ELF-1 (cell line): ENCODE measurements around the gene SYCN.
"Not testable (repeated sequence)": the region's sequence is repeated elsewhere in the genome, so short reads cannot be mapped to it uniquely, and the experiment has no call there.

Source experiments
- DNase-seq: peaks from one replicate; pipeline ENCODE4 v3.0.0-alpha.2; 2016; ENCODE audit warnings: low read depth, low spot score

SYCN gene, protein sequence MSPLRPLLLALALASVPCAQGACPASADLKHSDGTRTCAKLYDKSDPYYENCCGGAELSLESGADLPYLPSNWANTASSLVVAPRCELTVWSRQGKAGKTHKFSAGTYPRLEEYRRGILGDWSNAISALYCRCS

DNA sequence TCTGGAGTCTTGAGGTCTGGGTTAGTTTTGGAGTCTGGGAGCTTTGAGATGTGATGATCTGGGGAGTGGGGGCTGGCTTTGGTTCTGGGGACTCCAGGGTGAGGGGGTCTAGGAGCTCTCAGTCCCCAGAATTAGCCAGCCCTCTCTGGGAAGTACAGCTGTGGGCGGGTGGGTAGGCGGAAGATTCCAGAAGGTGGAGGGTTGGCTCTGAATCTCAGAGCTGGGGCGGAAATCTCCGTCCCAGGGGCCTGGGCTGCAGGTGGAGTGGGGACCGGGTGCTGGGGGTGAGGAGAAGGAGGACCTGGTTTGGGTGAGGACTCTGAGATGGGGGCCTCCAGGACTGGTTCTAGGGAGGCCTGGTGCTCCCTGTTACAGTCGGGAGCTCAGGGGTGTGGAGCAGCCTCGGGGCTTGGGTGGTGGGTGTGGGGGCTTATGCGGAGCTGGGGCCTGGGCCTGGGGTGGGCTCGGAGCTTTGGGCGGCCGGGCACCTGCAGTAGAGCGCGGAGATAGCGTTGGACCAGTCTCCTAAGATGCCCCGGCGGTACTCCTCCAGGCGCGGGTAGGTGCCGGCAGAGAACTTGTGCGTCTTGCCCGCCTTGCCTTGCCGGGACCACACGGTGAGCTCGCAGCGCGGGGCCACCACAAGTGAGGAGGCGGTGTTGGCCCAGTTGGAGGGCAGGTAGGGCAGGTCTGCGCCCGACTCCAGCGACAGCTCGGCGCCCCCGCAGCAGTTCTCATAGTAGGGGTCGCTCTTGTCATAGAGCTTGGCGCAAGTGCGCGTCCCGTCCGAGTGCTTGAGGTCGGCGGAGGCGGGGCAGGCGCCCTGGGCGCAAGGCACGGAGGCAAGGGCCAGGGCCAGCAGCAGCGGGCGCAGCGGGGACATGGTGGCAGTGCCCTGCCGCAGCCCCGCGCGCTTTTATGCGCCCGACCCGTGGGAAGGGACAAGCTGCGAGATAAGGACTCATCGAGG, at the start of gene SYCN:
TSS of gene SYCN (minus strand) at position 892 of the 970 bp plus-strand sequence. CDS start at position 883, 9 bp downstream.
- peak; percentile 51 for DNase-seq

DNA sequence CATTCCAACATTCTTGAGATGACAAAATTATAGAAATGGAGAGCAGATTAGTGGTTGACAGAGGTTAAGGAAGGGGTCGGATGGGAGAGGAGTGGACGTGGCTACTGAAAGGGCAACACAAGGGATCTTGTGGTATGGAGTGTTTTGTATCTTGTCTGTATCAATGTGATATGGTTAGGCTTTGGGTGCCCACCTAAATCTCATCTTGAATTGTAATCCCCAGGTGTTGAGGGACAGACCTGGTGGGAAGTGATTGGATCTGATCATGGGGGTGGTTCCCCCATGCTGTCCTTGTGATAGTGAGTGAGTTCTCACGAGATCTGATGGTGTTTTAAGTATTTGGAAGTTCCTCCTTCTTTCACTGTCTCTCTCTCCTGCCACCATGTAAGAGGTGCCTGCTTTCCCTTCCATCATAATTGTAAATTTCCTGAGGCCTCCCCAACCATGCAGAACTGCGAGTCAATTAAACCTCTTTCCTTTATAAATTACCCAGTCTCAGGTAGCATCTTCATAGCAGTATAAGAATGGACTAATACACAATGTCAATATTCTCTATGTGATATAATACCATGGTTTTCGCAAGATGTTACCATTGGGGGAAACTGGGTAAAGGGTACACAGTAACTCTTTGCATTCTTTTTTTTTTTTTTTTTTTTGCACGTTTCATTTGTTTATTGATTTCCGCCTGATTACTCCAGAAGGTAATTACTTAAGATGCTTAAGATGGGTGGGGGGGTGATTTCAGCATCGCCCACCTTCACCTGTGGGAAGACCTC, 49.5 kb upstream of the SYCN start:
- DNase-seq, result no peak

GRCh38 chr19:39252458-39252857, 48.4 kb upstream of the SYCN start:
- no peak for DNase-seq

DNA sequence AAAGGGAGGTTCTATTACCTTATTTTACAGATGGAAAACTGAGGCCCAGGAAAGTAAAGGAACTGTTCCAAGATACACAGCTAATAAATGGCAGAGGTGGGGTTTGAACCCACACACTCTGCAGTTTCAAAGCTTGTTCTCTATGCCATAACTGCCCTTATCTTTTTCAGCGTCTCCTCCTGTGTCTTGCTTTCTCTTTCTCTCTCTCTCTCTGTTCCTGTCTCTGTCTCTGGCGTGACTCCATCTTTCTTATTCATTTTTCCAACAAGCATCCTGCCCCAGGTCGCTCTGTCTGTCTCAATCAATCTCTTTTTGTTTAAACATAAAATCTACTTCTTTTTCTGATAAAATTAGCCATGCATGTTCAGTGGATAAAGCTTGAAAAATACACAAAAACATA, 47.8 kb upstream of the SYCN start:
- no peak for DNase-seq

- no peak for DNase-seq
These were observed 47.0 kb upstream of the SYCN start for GRCh38 chr19:39251081-39251480.

DNA sequence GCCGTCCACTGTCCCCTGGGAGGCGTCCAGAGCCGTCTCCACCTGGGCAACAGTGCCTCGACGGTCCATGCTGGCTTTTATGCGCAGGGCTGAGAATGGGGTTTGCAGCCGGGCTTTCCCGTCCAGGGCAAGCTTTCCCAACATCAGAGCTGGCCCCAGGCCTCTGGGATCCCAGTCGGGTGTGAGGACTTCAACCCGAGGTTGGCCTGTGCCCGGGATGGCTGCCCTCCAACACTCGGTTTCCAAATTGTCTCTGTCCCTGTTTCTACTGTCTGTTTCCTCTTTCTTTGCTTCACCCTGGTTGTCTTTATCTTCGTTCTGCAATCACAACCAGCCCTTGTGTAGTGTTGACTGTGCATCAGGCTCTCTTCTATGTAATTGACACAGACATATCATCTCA, 44.7 kb upstream of the SYCN start, which contains the start of gene IFNL4:
TSS of gene IFNL4 (minus strand) at position 51 of the 400 bp plus-strand sequence.
- no peak for DNase-seq

DNA sequence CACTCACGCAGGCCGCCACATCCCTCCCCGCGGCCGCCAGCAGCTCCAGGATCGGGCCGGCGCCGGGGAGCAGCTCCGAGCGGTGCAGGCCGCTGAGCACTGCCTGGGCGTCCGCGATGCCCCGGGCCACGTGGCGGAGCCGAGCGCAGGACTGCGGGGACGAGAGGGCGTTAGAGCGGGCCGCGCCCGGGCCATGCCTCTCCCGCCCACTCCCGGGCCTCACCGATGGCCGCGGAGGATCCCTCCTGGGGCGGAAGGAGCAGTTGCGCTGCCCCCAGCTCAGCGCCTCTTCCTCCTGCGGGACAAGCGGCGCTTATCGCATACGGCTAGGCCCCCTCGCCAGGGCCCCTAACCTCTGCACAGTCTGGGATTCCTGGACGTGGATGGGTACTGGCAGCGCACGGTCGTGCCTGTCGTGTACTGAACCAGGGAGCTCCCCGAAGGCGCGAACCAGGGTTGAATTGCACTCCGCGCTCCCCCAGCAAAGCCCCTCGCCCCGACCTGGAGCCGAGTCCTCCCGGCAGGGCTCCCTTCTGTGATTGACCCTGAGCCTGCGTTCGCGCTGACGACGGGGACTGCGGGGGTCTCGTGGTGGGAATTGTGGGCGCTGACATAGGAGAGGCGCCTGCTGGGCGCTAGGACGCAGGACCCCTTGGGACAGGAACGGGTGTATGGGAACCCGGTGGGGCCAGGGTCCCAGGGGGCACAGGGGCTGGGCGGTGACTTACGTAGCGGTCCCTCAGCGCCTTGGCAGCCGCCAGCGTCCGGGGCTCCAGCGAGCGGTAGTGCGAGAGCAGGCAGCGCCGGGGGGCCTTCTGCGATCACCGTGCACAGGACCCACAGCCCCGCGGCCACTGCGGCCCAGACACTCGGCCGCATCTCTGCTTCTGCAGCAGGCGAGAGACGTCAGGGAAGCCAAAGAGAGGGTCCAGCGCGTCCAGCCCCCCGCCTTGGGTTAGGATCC, 43.9 kb upstream of the SYCN start:
- peak; percentile 42 for DNase-seq

GRCh38 chr19:39246951-39247669, 43.0 kb upstream of the SYCN start:
- DNase-seq, result peak; percentile 50

DNA sequence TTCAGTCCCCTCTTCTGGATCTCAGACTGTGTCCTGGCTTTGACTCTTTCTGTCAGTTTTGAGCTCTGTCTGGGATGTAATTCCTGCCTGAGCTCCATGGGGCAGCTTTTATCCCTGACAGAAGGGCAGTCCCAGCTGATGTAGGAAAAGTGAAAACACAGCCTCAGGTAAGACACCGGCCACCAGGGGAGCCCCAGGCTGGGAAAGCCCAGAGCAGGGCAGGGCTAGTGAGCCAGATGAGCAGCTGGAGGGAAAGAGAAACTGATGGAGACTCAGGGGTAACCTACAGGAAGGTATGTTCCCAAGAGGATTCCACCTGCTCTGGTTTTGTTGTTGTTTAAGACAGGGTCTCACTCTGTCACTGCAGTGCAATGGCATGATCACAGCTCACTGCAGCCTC, 41.1 kb upstream of the SYCN start:
- DNase-seq, result not testable (repeated sequence)

DNA sequence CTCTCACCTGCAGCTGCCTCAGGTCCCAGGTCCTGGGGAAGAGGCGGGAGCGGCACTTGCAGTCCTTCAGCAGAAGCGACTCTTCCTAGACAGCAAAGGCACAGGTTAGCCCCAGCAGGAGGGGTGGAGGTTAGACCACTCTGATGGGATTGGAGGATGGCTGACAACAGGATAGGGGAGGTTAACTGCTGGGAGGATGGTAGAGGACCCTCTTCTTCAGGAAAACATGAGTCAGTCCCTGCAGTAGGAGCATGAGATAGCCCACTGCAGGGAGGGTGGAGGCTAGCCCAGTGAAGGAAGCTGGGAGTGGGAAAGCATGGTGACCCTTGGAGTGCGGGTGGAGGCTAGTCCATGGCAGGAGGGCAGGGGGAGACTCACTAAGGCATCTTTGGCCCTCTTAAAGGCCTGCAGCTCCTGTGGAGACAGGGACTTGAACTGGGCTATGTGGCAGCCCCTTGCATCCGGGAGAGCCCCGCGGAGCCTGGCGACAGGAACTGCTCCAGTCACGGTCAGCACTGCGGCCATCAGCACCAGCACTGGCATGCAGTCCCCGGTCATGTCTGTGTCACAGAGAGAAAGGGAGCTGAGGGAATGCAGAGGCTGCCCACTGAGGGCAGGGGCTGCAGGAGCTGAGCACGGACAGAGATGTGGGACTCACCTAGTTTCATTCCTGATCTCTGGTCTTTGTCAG, 40.5 kb upstream of the SYCN start, which contains the start of gene IFNL3:
TSS of gene IFNL3 (minus strand) at position 597 of the 691 bp plus-strand sequence. CDS start at position 558, 39 bp downstream.
- not testable (repeated sequence) for DNase-seq

GRCh38 chr19:39243741-39244140, 39.7 kb upstream of the SYCN start:
- DNase-seq, result not testable (repeated sequence)

GRCh38 chr19:39240421-39240820, 36.4 kb upstream of the SYCN start:
- DNase-seq, result no peak

DNA sequence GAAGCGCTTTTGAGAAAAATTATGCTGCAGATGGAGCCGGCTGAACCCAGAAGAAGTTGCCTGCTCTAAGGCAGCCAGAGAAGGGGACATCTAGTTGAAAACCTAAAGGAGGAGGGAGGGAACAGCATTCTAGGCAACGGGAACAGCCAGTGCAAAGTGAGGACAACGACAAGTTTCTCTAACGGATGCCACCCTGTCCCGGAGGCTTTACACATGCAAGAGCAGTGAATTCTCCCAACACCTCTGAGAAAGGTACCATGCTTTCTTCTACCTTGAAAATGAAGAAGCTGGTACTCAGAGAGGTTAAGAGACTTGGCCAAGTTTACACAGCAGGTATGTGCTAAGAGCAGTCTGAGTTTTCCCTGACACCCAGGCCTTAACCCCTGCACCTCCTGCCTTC, 34.9 kb upstream of the SYCN start:
- no peak for DNase-seq

DNA sequence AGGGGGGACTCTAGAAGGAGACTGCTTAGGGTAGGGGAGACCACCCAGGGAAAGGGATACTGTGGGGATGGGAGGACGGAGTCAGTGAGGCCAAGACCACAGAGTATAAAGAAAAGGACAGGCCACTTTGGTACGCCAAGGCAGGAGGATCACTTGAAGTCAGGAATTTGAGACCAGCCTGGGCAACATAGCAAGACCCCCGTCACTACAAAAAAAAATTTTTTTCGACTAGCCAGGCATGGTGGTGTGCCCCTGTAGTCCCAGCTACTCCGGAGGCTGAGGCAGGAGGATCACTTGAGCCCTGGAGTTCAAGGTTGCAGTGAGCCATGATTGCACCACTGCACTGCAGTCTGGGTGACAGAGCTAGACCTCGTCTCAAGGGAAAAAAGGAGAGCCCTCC, 34.1 kb upstream of the SYCN start:
- DNase-seq, result no peak

DNA sequence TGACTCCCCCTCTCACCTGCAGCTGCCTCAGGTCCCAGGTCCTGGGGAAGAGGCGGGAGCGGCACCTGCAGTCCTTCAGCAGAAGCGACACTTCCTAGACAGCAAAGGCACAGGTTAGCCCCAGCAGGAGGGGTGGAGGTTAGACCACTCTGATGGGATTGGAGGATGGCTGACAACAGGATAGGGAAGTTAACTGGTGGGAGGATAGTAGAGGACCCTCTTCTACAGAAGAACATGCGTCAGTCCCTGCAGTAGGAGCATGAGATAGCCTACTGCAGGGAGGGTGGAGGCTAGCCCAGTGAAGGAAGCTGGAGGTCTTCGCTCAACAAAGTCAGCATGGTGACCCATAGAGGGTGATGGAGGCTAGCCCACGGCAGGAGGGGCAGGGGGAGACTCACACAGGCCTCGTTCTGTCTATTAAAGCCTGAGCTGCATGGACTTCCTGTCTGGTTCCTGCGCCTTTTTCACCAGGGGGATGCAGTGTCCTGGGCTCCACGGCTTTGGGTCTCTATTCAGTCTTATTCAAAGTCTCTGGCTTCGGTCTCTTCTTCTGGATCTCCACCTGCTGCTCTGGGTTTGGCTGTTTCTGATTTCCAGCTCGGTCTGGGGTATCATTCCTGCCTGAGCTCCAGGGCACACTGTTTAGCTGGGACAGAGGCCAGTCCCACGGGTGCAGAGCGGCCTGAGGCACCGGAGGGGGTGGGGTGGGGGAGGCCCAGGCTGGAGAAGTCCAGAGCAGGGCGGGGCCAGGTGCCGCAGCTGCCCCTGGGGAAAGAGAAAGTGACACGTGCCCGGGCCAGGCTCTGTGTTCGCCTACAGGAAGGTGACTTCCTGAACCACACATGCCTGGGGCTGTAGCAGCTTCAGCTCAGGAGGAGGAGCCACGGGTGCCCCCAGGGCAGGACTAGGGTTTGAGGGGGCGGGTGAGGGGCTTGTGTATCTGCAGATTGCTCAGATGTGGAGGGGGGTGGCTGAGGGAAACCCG, 33.4 kb upstream of the SYCN start:
- peak; percentile 82 for DNase-seq

- DNase-seq, result no peak
These were observed 32.5 kb upstream of the SYCN start for GRCh38 chr19:39236527-39236926.

- DNase-seq, result no peak
These were observed 28.6 kb upstream of the SYCN start for GRCh38 chr19:39232708-39233107.

DNA sequence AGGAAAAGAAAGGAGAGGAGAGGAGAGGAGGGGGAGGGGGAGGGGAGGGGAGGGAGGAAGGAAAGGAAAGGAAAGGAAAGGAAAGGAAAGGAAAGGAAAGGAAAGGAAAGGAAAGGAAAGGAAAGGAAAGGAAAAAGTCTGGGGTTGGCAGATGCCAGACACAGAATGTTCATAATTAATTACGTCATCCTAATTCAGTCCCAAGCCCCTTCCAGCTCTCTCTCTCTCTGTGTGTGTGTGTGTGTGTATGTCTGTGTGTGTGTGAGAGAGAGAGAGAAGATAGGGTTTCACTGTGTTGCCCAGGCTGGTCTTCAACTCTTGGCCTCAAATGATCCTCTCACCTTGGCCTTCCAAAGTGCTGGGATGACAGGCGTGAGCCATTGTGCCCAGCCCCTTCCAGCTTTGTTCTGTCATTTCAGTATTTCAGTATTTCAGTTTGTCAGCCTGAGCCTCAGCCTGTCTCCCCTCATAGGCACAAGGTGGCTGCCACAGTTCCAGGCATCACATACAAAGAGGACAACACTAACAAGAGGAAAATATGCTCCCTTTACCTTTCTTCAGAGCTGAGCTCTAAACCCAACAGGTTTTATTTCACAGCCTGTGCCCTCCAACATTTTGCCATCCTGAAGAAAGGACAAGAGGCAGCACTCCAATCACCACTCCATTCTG, 26.2 kb upstream of the SYCN start:
- DNase-seq, result no peak
